Loucy (cell line): Measurements from ENCODE around the gene APOA4.

ENCODE experiments used
- EZH2phosphoT487 ChIP-seq: fragments of 200-600 bp; IDR thresholded peaks from 2 replicates; pipeline ENCODE4 v1.6.1; 2018; ENCODE audit warnings: antibody characterized with exemption, mild to moderate bottlenecking, moderate library complexity, borderline replicate concordance
- TF ChIP-seq, protein P1 (sequence below): fragments of 200-600 bp; sonication (generic); conservative IDR thresholded peaks from 2 replicates; pipeline ENCODE4 v1.5.1; 2014; ENCODE audit warnings: mild to moderate bottlenecking, antibody characterized with exemption, low read length

GRCh38 chr11:116813170-116813569 lies 9.9 kb downstream of the APOA4 start:
- TF ChIP-seq, protein P1, sequence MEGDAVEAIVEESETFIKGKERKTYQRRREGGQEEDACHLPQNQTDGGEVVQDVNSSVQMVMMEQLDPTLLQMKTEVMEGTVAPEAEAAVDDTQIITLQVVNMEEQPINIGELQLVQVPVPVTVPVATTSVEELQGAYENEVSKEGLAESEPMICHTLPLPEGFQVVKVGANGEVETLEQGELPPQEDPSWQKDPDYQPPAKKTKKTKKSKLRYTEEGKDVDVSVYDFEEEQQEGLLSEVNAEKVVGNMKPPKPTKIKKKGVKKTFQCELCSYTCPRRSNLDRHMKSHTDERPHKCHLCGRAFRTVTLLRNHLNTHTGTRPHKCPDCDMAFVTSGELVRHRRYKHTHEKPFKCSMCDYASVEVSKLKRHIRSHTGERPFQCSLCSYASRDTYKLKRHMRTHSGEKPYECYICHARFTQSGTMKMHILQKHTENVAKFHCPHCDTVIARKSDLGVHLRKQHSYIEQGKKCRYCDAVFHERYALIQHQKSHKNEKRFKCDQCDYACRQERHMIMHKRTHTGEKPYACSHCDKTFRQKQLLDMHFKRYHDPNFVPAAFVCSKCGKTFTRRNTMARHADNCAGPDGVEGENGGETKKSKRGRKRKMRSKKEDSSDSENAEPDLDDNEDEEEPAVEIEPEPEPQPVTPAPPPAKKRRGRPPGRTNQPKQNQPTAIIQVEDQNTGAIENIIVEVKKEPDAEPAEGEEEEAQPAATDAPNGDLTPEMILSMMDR: no peak
- no peak for TF ChIP-seq EZH2phosphoT487
